Fibroblast of lung (primary cell): ENCODE measurements around the gene C1orf167. TPM values are rescaled to one million over a fixed set of nuclear protein-coding genes. Genes with fewer than 3 reads are reported as not detected.

Experiments
- DNase-seq, 2 donors: peaks; one replicate each; pipeline versions ENCODE4 v3.0.0 to v3.0.0-alpha.2; 2010; ENCODE audit warnings: low read depth in 2 of 2
- H2AFZ ChIP-seq: 2 replicates; pipeline ENCODE4 v1.5.1; 2012; ENCODE audit warnings: low read length, control low read depth, inconsistent platforms
- H3K27ac ChIP-seq: 2 replicates; pipeline ENCODE4 v1.5.1; 2011; ENCODE audit warnings: low read length, control low read depth; ENCODE audit not compliant: insufficient read depth
- H3K27me3 ChIP-seq: 2 replicates; pipeline ENCODE4 v1.5.1; 2011; ENCODE audit warnings: mild to moderate bottlenecking, low read length; ENCODE audit not compliant: control insufficient read depth, insufficient read depth
- H3K36me3 ChIP-seq: 2 replicates; pipeline ENCODE4 v1.5.1; 2011; ENCODE audit warnings: low read length; ENCODE audit not compliant: control insufficient read depth, insufficient read depth
- H3K4me1 ChIP-seq: 2 replicates; pipeline ENCODE4 v1.5.1; 2011; ENCODE audit warnings: low read length; ENCODE audit not compliant: control insufficient read depth, insufficient read depth; ENCODE audit errors: extremely low read depth
- H3K4me2 ChIP-seq: 2 replicates; pipeline ENCODE4 v1.5.1; 2011; ENCODE audit warnings: low read length, control low read depth; ENCODE audit not compliant: insufficient read depth; ENCODE audit errors: extremely low read depth
- H3K4me3 ChIP-seq, 4 experiments: fragments of 200-600 bp in 1 of 4; sonication (generic) in 1 of 4; replicated peaks in 1 of 4; 2 replicates each; pipeline ENCODE4 v1.5.1; 2011 to 2016; ENCODE audit warnings: low read length in 4 of 4, low read depth in 3 of 4, mild to moderate bottlenecking in 3 of 4, control low read depth in 2 of 4, inconsistent platforms in 1 of 4, mixed read lengths in 1 of 4; ENCODE audit not compliant: insufficient read depth in 1 of 4; ENCODE audit errors: control extremely low read depth in 1 of 4
- H3K79me2 ChIP-seq: 2 replicates; pipeline ENCODE4 v1.5.1; 2012; ENCODE audit warnings: mild to moderate bottlenecking, low read length, inconsistent platforms; ENCODE audit not compliant: control insufficient read depth, insufficient read depth
- H3K9ac ChIP-seq: 2 replicates; pipeline ENCODE4 v1.5.1; 2011; ENCODE audit warnings: mild to moderate bottlenecking, low read length, control low read depth; ENCODE audit not compliant: insufficient read depth
- H3K9me3 ChIP-seq: 2 replicates; pipeline ENCODE4 v1.5.1; 2012; ENCODE audit warnings: low read depth, low read length; ENCODE audit not compliant: control insufficient read depth, insufficient read depth
- H4K20me1 ChIP-seq: 2 replicates; pipeline ENCODE4 v1.5.1; 2011; ENCODE audit warnings: low read length; ENCODE audit not compliant: control insufficient read depth, insufficient read depth; ENCODE audit errors: extremely low read depth
- EZH2 ChIP-seq: IDR thresholded peaks from 2 replicates; pipeline ENCODE4 v1.5.1; 2012; ENCODE audit warnings: low read length, control low read depth, mild to moderate bottlenecking; ENCODE audit errors: missing control alignments
- polyA plus RNA-seq, 2 donors: library from polyadenylated mRNA; depleted of rRNA in 1 of 2; stranded (reverse) in 1 of 2; unstranded in 1 of 2; fragments of >200 nt; gene quantifications; 2 replicates each; pipeline ENCODE4 v1.2.1, GENCODE V29; 2011 to 2012; ENCODE audit warnings: missing spikeins in 1 of 2
- total RNA-seq: library from RNA; depleted of rRNA; stranded (reverse); fragments of >200 nt; gene quantifications from 2 replicates; pipeline ENCODE4 v1.2.1, GENCODE V29; 2014
- TF ChIP-seq, protein P1 (sequence below), 2 donors: IDR thresholded peaks in 1 of 2; conservative IDR thresholded peaks in 1 of 2; 1 replicate in 1 of 2; 2 replicates in 1 of 2; pipeline ENCODE4 v1.5.1; 2011 to 2012; ENCODE audit warnings: low read length in 2 of 2, control low read depth in 1 of 2, inconsistent platforms in 1 of 2, low read depth in 1 of 2, mild to moderate bottlenecking in 1 of 2

Gene C1orf167
- total and polyA plus RNA-seq, 2 donors (not counting 1 experiment from before 2014, with no cell fraction given), result 0.39 to 0.99 TPM

DNA sequence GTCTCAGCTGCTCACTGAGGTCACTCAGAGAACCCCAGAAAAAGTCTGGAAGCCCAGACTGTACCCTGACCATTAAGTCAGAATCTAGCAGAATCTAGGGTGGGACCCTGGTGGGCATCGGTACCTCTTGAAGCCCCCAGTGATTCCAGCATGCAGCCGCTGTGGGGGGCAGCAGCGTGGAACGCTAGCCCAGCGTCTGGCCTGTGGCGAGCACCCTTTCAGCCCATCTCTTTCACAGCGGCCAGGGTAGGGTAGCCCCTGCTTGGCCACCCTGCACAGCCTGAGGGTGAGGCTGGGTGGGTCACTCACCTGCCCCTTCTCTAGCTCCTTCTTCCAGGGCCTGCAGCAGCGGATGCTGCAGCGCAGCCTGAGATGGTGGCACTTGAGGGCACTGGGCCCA is 16.3 kb downstream of the C1orf167 start:
- H2AFZ ChIP-seq, result no peak overlapping the region
- no peaks in the 10 kb centered on the region for H3K27me3 ChIP-seq
- H4K20me1 ChIP-seq, result no peaks in the 10 kb centered on the region
- H3K4me1 ChIP-seq, result no peaks in the 10 kb centered on the region
- no peaks in the 10 kb centered on the region for H3K9me3 ChIP-seq
- no peak overlapping the region for H3K27ac ChIP-seq
- DNase-seq, result no peak
- TF ChIP-seq EZH2, result no peak
- TF ChIP-seq, protein P1, sequence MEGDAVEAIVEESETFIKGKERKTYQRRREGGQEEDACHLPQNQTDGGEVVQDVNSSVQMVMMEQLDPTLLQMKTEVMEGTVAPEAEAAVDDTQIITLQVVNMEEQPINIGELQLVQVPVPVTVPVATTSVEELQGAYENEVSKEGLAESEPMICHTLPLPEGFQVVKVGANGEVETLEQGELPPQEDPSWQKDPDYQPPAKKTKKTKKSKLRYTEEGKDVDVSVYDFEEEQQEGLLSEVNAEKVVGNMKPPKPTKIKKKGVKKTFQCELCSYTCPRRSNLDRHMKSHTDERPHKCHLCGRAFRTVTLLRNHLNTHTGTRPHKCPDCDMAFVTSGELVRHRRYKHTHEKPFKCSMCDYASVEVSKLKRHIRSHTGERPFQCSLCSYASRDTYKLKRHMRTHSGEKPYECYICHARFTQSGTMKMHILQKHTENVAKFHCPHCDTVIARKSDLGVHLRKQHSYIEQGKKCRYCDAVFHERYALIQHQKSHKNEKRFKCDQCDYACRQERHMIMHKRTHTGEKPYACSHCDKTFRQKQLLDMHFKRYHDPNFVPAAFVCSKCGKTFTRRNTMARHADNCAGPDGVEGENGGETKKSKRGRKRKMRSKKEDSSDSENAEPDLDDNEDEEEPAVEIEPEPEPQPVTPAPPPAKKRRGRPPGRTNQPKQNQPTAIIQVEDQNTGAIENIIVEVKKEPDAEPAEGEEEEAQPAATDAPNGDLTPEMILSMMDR (conservative IDR thresholded peaks at IDR 0.05 in 1 of 2, IDR thresholded peaks at IDR 0.05 in 1 of 2; ENCODE audit: low read depth in 1 of 2, low read length in 2 of 2), result no peak
- no peaks in the 10 kb centered on the region for H3K79me2 ChIP-seq
- H3K4me3 ChIP-seq, result no peak overlapping the region
- no peak overlapping the region for H3K9ac ChIP-seq
- no peak overlapping the region for H3K4me2 ChIP-seq
- no peaks in the 10 kb centered on the region for H3K36me3 ChIP-seq

DNA sequence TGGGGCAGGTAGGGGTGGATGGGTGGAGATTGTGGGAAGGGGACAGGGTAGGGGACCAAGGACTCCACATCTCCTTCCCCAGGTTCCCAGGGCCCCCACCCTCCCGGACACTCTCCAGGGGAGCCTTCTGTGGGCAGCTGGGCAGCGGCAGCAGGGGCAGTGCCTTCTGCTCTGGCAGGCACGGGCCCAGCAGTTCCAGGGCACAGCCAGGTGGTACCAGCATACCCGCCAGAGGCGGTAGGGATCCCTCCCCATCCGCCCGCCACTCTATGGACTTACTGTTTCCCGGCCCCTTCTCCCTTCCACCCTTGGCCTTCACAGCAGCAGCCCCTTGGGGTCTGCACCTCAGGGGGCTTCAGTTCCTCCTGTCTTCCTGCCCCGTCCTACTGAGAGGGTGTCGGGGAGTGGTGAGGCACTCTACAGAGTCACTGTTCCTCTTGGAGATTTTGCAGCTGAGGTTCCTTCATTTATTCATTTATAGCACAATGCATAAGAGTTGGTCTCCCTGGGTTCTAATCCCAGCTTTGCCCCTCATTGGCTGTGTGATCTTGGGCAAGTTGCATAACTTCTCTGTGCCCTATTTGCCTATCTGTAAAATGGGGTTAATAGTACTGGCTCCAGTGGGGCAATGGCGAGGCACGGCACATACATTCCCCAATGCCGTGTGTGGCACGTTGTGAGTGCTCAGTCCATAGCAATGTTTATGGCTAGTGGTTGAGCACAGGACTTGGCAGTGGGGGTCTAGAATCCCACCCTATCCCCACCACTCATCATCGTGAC is 17.0 kb downstream of the C1orf167 start:
- H4K20me1 ChIP-seq, result no peaks in the 10 kb centered on the region
- no peaks in the 10 kb centered on the region for H3K79me2 ChIP-seq
- H3K27me3 ChIP-seq, result no peaks in the 10 kb centered on the region
- H3K9me3 ChIP-seq, result no peaks in the 10 kb centered on the region
- no peak overlapping the region for H2AFZ ChIP-seq
- H3K4me2 ChIP-seq, result no peak overlapping the region
- H3K4me1 ChIP-seq, result no peaks in the 10 kb centered on the region
- no peaks in the 10 kb centered on the region for H3K36me3 ChIP-seq
- no peak overlapping the region for H3K9ac ChIP-seq
- no peak overlapping the region for H3K4me3 ChIP-seq
- TF ChIP-seq EZH2, result no peak
- TF ChIP-seq, protein P1 (conservative IDR thresholded peaks at IDR 0.05 in 1 of 2, IDR thresholded peaks at IDR 0.05 in 1 of 2; ENCODE audit: low read depth in 1 of 2, low read length in 2 of 2), result no peak
- H3K27ac ChIP-seq, result no peak overlapping the region
- no peak for DNase-seq

DNA sequence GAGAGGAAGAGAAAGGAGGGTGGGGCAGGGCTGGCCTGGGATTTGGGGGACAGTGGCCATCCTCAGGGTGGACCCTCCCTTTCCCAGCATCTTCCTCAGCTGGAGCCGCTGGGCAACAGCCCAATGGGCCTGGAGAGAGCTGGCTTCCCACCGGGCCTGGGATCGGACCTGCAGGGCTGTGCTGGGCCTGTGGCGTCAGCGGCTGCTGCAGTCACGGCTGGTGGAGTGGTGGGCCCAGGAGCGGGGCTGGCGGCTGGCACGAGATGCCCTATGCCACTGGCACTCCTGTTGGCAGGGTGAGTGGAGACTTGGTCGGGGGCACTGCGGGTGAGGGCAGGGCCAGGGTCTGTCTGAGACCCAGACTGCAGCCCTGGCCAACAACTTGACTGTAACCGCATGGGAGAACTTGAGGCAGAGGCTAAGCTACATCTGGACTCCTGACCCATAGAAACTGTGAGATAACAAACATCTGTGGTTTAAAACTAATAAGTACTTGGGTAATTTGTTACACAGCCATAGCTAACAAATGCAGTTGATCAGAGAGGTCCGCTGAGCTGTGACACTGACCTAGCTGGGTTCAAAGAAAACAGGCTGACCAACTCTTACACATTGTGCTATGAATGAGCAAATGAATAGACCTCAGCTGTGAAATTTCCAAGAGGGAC is 17.9 kb downstream of the C1orf167 start:
- H3K27me3 ChIP-seq, result no peaks in the 10 kb centered on the region
- H3K27ac ChIP-seq, result no peak overlapping the region
- H3K4me2 ChIP-seq, result no peak overlapping the region

More for the DNA sequence above, 17.9 kb downstream of the C1orf167 start:
- Histone ChIP-seq H3K4me1 (peaks cover 2% of the 10 kb centered on the region), H3K36me3 (no peaks in the 10 kb centered on the region), H2AFZ (no peak overlapping the region), H3K9me3 (no peaks in the 10 kb centered on the region), H3K9ac (no peak overlapping the region), H3K79me2 (no peaks in the 10 kb centered on the region), H3K4me3 (no peak overlapping the region), H4K20me1 (no peaks in the 10 kb centered on the region)
- no peak for DNase-seq
- no peak for TF ChIP-seq EZH2
- TF ChIP-seq, protein P1 (conservative IDR thresholded peaks at IDR 0.05 in 1 of 2, IDR thresholded peaks at IDR 0.05 in 1 of 2; ENCODE audit: low read depth in 1 of 2, low read length in 2 of 2), result no peak
